Measurements from ENCODE around the gene KANK4. TPM values are rescaled to one million over a fixed set of nuclear protein-coding genes. Genes with fewer than 3 reads are reported as not detected.
"Not testable (repeated sequence)": the region's sequence is repeated elsewhere in the genome, so short reads cannot be mapped to it uniquely, and the experiment has no call there.

Gene KANK4
- total RNA-seq, 1 donor: under 0.01 TPM

DNA sequence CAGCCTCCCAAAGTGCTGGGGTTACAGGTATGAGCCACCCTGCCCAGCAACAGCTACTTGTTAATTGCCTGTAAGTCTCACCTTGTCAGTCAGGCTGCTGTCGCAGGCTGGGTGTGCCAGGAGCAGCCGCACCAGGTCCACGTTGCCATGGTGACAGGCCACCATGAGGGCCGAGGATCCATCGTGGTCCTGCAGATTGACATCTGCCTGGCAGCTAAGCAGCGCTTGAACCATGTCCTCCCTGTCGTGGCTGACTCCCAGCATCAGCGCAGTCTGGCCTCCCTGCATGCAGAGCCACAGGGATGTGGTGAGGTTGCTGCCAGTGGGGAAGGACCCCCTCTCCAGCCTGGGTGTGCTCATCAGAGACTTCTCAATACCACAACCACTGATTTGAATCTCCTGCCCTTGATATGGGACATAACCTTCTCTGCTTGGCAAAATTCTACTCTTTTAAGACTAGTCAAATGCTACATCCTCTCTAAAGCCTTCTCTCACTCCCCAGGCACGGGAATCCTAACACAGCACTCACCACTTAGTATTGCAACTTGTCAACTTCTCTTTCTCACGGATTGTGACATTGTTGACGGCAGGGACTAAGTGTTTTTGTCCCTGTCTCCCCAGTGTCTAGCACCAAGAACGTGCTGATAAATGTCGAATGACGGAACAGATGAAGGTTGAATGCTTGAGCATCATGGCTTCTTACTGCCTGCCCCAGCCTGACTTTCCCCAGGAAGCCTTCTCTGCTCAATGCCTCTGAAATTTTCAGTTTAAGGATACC lies 71.7 kb downstream of the KANK4 start:
- TF ChIP-seq, protein P1, sequence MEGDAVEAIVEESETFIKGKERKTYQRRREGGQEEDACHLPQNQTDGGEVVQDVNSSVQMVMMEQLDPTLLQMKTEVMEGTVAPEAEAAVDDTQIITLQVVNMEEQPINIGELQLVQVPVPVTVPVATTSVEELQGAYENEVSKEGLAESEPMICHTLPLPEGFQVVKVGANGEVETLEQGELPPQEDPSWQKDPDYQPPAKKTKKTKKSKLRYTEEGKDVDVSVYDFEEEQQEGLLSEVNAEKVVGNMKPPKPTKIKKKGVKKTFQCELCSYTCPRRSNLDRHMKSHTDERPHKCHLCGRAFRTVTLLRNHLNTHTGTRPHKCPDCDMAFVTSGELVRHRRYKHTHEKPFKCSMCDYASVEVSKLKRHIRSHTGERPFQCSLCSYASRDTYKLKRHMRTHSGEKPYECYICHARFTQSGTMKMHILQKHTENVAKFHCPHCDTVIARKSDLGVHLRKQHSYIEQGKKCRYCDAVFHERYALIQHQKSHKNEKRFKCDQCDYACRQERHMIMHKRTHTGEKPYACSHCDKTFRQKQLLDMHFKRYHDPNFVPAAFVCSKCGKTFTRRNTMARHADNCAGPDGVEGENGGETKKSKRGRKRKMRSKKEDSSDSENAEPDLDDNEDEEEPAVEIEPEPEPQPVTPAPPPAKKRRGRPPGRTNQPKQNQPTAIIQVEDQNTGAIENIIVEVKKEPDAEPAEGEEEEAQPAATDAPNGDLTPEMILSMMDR (IDR thresholded peaks at IDR 0.05; ENCODE audit: extremely low read depth, low read depth, low read length): no peak
- no peak overlapping the region for H3K4me2 ChIP-seq (ENCODE audit: insufficient read depth, low read length)
- no peaks in the 10 kb centered on the region for H4K20me1 ChIP-seq (ENCODE audit: insufficient read depth, low read length)
- H3K79me2 ChIP-seq (ENCODE audit: insufficient read depth, low read length): no peaks in the 10 kb centered on the region
- no peak overlapping the region for H2AFZ ChIP-seq (ENCODE audit: low read length)
- no peaks in the 10 kb centered on the region for H3K9me3 ChIP-seq (ENCODE audit: low read depth, low read length)
- no peaks in the 10 kb centered on the region for H3K27me3 ChIP-seq (ENCODE audit: insufficient read depth, low read length)
- no peak for DNase-seq (ENCODE audit: insufficient read length, low spot score, missing footprints)
- no peak overlapping the region for H3K27ac ChIP-seq (ENCODE audit: low read depth, low read length)
- no peaks in the 10 kb centered on the region for H3K4me1 ChIP-seq (ENCODE audit: insufficient read depth, low read length)
- no peaks in the 10 kb centered on the region for H3K36me3 ChIP-seq (ENCODE audit: insufficient read depth, low read length)
- no peak overlapping the region for H3K4me3 ChIP-seq (ENCODE audit: insufficient read depth, low read length)

DNA sequence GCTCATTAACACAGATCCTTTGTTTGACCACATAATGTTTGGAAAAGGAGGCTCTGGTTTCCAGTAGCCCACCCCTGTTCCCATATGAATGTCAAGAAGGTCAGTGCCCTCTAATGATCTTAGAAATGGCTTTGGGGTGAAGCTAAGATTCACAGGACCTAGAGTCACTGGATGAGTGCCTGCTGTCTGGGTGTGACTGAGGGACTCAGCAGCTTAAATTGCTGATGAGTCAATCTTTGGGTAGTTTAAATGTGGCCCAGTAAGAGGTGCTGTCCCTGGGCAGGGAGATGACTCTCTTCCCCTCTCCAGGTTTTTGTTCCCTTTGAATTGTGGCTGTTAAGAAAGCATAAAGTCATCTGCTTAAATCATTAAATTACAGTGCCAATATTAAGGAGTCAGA lies 74.0 kb downstream of the KANK4 start:
- no peaks in the 10 kb centered on the region for H3K27me3 ChIP-seq (ENCODE audit: insufficient read depth, low read length)
- TF ChIP-seq, protein P1 (IDR thresholded peaks at IDR 0.05; ENCODE audit: extremely low read depth, low read depth, low read length): no peak
- peak; percentile 51 for DNase-seq (ENCODE audit: insufficient read length, low spot score, missing footprints)
- H3K4me3 ChIP-seq (ENCODE audit: insufficient read depth, low read length): no peak overlapping the region
- H3K79me2 ChIP-seq (ENCODE audit: insufficient read depth, low read length): no peaks in the 10 kb centered on the region
- no peak overlapping the region for H3K4me2 ChIP-seq (ENCODE audit: insufficient read depth, low read length)
- H3K36me3 ChIP-seq (ENCODE audit: insufficient read depth, low read length): no peaks in the 10 kb centered on the region
- no peaks in the 10 kb centered on the region for H3K9me3 ChIP-seq (ENCODE audit: low read depth, low read length)
- H3K27ac ChIP-seq (ENCODE audit: low read depth, low read length): no peak overlapping the region
- no peak overlapping the region for H2AFZ ChIP-seq (ENCODE audit: low read length)
- H3K4me1 ChIP-seq (ENCODE audit: insufficient read depth, low read length): no peaks in the 10 kb centered on the region
- no peaks in the 10 kb centered on the region for H4K20me1 ChIP-seq (ENCODE audit: insufficient read depth, low read length)

DNA sequence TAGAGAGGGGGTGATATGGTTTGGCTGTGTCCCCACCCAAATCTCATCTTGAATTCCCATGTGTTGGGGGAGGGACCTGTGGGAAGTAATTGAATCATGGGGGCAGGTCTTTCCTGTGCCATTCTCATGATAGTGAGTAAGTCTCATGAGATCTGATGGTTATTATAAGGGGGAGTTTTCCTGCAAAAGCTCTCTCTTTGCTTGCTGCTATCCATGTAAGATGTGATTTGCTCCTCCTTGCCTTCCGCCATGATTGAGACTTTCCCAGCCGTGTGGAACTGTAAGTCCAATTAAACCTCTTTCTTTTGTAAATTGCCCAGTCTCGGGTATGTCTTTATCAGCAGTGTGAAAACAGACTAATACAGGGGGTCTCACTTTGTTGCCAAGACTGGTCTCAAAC lies 74.9 kb downstream of the KANK4 start:
- H3K27me3 ChIP-seq (ENCODE audit: insufficient read depth, low read length); H3K79me2 ChIP-seq (ENCODE audit: insufficient read depth, low read length); H3K4me2 ChIP-seq (ENCODE audit: insufficient read depth, low read length); H3K4me3 ChIP-seq (ENCODE audit: insufficient read depth, low read length); H4K20me1 ChIP-seq (ENCODE audit: insufficient read depth, low read length); H3K36me3 ChIP-seq (ENCODE audit: insufficient read depth, low read length); H3K27ac ChIP-seq (ENCODE audit: low read depth, low read length); H2AFZ ChIP-seq (ENCODE audit: low read length); DNase-seq (ENCODE audit: insufficient read length, low spot score, missing footprints); H3K4me1 ChIP-seq (ENCODE audit: insufficient read depth, low read length); H3K9me3 ChIP-seq (ENCODE audit: low read depth, low read length): not testable (repeated sequence)

DNA sequence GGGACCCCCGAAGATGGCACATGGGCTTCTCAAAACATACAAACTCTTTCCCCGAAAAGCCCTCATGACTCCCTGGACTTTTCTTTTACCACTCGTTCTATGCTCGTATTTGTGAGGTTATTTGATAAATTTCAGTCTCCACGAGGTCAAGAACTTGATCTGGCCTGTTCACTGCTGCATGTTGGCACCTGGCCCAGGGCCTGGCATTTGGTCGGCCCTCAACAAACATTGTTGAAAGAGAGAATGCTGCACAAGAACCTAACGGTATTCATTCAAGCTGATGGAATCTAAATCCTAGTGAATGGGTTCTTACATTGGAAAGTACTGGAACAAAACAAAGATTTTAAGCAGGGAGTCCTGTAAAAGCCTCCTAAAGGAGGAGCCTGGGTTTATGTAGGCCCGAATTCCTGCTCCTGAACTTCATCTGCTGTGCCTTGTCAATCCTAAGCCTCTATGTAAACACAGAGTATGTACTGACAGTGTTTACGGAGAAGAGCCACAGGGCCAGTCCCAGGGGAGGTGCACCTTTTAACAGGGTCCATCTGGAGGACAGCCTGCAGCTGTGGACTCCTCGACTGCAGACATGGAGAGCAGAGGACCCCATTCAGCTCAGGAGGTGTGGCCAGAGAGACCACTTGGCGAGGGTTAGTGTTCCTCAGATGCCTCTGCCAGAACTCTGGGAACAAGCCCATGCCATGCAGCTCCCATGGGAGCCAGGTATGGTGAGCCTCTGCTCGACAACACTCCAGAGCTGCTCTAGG lies 77.7 kb downstream of the KANK4 start:
- Histone ChIP-seq H3K36me3 (ENCODE audit: insufficient read depth, low read length) (no peaks in the 10 kb centered on the region), H4K20me1 (ENCODE audit: insufficient read depth, low read length) (no peaks in the 10 kb centered on the region), H3K27ac (ENCODE audit: low read depth, low read length) (no peak overlapping the region), H3K27me3 (ENCODE audit: insufficient read depth, low read length) (no peaks in the 10 kb centered on the region), H3K4me1 (ENCODE audit: insufficient read depth, low read length) (no peaks in the 10 kb centered on the region), H3K4me2 (ENCODE audit: insufficient read depth, low read length) (no peak overlapping the region), H3K4me3 (ENCODE audit: insufficient read depth, low read length) (no peak overlapping the region), H2AFZ (ENCODE audit: low read length) (no peak overlapping the region), H3K79me2 (ENCODE audit: insufficient read depth, low read length) (no peaks in the 10 kb centered on the region), H3K9me3 (ENCODE audit: low read depth, low read length) (no peaks in the 10 kb centered on the region)
- peak; percentile 49 for DNase-seq (ENCODE audit: insufficient read length, low spot score, missing footprints)
- TF ChIP-seq, protein P1 (IDR thresholded peaks at IDR 0.05; ENCODE audit: extremely low read depth, low read depth, low read length): no peak
